22Rv1 (cell line): ENCODE measurements around the gene MVK.

Experiments used
- CTCF ChIP-seq: fragments of 450-650 bp; IDR thresholded peaks from 2 replicates; pipeline ENCODE4 v1.5.1; 2017; ENCODE audit warnings: mild to moderate bottlenecking
- ZFX ChIP-seq: fragments of 450-650 bp; IDR thresholded peaks from 2 replicates; pipeline ENCODE4 v1.6.1; 2017; ENCODE audit warnings: antibody characterized with exemption, borderline replicate concordance

GRCh38 chr12:109592905-109593272, 19.3 kb downstream of the MVK start:
- TF ChIP-seq CTCF (no peak), ZFX (no peak)
